OCI-LY7 (cell line): ENCODE results near the gene HSD11B1. TPM values are rescaled to one million over a fixed set of nuclear protein-coding genes. Genes with fewer than 3 reads are reported as not detected.

Experiments used
- BruUV-seq: library from RNA; stranded (reverse); fragments of 400-500 nt; replicated peaks from 2 replicates; lab custom pipeline; 2021; lab: Mats Ljungman, UMichigan
- CTCF ChIA-PET: fragments of 300-600 bp; sonication (Branson Sonifier 250); formaldehyde crosslinking; loops from one replicate; lab custom pipeline; 2022; ENCODE audit warnings: antibody characterized with exemption; ENCODE audit not compliant: unreplicated experiment; lab: Charles Lee
- POLR2A ChIA-PET: fragments of 300-600 bp; sonication (Branson Sonifier 250); formaldehyde crosslinking; loops from one replicate; lab custom pipeline; 2022; ENCODE audit warnings: antibody characterized with exemption; lab: Charles Lee
- DNase-seq: peaks from one replicate; pipeline ENCODE4 v3.0.0-alpha.2; 2015; ENCODE audit warnings: low spot score
- H2AFZ ChIP-seq: fragments of 200-600 bp; sonication (generic), shearing (Covaris generic); 2 replicates; pipeline ENCODE4 v1.6.1; 2014; ENCODE audit warnings: mild to moderate bottlenecking, antibody characterized with exemption, low read length, moderate library complexity
- H3K27ac ChIP-seq: fragments of 200-600 bp; sonication (generic); 2 replicates; pipeline ENCODE4 v1.5.1; 2014; ENCODE audit warnings: mixed run types, low read depth, mild to moderate bottlenecking, moderate library complexity, low read length, inconsistent platforms; ENCODE audit not compliant: poor library complexity, severe bottlenecking
- H3K36me3 ChIP-seq: fragments of 200-600 bp; sonication (generic); 2 replicates; pipeline ENCODE4 v1.6.1; 2014; ENCODE audit warnings: mild to moderate bottlenecking, antibody characterized with exemption, low read length, moderate library complexity, mixed read lengths; ENCODE audit not compliant: insufficient read depth
- H3K4me1 ChIP-seq: fragments of 200-600 bp; sonication (generic); 2 replicates; pipeline ENCODE4 v1.5.1; 2014; ENCODE audit warnings: mild to moderate bottlenecking, low read length; ENCODE audit not compliant: insufficient read depth, poor library complexity, severe bottlenecking
- H3K4me2 ChIP-seq: fragments of 200-600 bp; sonication (generic); 2 replicates; pipeline ENCODE4 v1.6.1; 2014; ENCODE audit warnings: mild to moderate bottlenecking, low read length
- H3K4me3 ChIP-seq: fragments of 200-600 bp; sonication (generic); 2 replicates; pipeline ENCODE4 v1.5.1; 2014; ENCODE audit warnings: mild to moderate bottlenecking, low read depth, low read length; ENCODE audit not compliant: poor library complexity, severe bottlenecking
- H3K79me2 ChIP-seq: fragments of 200-600 bp; sonication (generic); 2 replicates; pipeline ENCODE4 v1.6.1; 2016; ENCODE audit warnings: low read depth, mild to moderate bottlenecking, low read length, moderate library complexity, mixed read lengths; ENCODE audit not compliant: insufficient read depth
- H3K9me2 ChIP-seq: fragments of 200-600 bp; sonication (generic); 2 replicates; pipeline ENCODE4 v1.6.1; 2016; ENCODE audit warnings: mild to moderate bottlenecking, low read length, mixed read lengths; ENCODE audit not compliant: insufficient read depth
- H3K9me3 ChIP-seq: fragments of 200-600 bp; sonication (generic); 2 replicates; pipeline ENCODE4 v1.6.1; 2014; ENCODE audit warnings: mild to moderate bottlenecking, mixed run types, low read length, mixed read lengths
- H4K20me1 ChIP-seq: fragments of 200-600 bp; sonication (generic); 2 replicates; pipeline ENCODE4 v1.6.1; 2014; ENCODE audit warnings: mild to moderate bottlenecking, antibody characterized with exemption, low read length, moderate library complexity, mixed read lengths; ENCODE audit not compliant: insufficient read depth
- CTCF ChIP-seq: fragments of 200-600 bp; sonication (generic); conservative IDR thresholded peaks from 2 replicates; pipeline ENCODE4 v1.5.1; 2014; ENCODE audit warnings: mild to moderate bottlenecking, antibody characterized with exemption, low read length, moderate library complexity, mixed read lengths
- EZH2phosphoT487 ChIP-seq: fragments of 200-600 bp; sonication (generic); IDR thresholded peaks from 2 replicates; pipeline ENCODE4 v1.6.1; 2018; ENCODE audit warnings: low read depth, borderline replicate concordance, mild to moderate bottlenecking, mixed run types, antibody characterized with exemption, low read length, moderate library complexity, mixed read lengths
- intact Hi-C: fragments of 100-400 bp; cut with micrococcal nuclease; formaldehyde crosslinking; loops from one replicate; pipeline ENCODE4 v1.10.0; 2022; ENCODE audit not compliant: unreplicated experiment
- total RNA-seq, 2 experiments: library from RNA; depleted of rRNA in 1 of 2; stranded (reverse); fragments of >200 nt in 1 of 2; shearing (Covaris generic) in 1 of 2; gene quantifications; 2 replicates each; pipeline ENCODE4 v1.2.3, GENCODE V29; 2014 to 2022

The HSD11B1 gene
- total RNA-seq, 2 experiments from 2014 or later, result not detected

GRCh38 chr1:209752890-209753289 lies 48.2 kb downstream of the HSD11B1 start:
- Histone ChIP-seq H2AFZ (no peak overlapping the region), H3K4me2 (no peak overlapping the region), H3K79me2 (peaks cover 9% of the 10 kb centered on the region; the same call in 1 of the 2 replicates), H3K36me3 (no peaks in the 10 kb centered on the region), H3K9me2 (no peaks in the 10 kb centered on the region), H3K9me3 (no peaks in the 10 kb centered on the region), H3K27ac (no peak overlapping the region), H3K4me3 (no peak overlapping the region), H4K20me1 (no peaks in the 10 kb centered on the region), H3K4me1 (peaks cover 36% of the 10 kb centered on the region)
- no TSS peak for BruUV-seq
- no peak for TF ChIP-seq EZH2phosphoT487
- TF ChIP-seq CTCF, result no peak
- intact Hi-C loops, result loop anchor here (10.0 kb wide), 1 partner anchor 582 kb away; no protein-coding TSS in a partner anchor
- ChIA-PET CTCF (no interaction called here), POLR2A (interaction anchor here (1.4 kb wide), 1 partner anchor 15 kb away, joined by 6 read pairs; no protein-coding TSS in a partner anchor)
- no peak for DNase-seq

- H3K4me2 ChIP-seq, result peak overlapping the region; percentile 75
- H3K9me3 ChIP-seq, result no peaks in the 10 kb centered on the region
- H3K36me3 ChIP-seq, result peaks cover 15% of the 10 kb centered on the region
- no peaks in the 10 kb centered on the region for H3K9me2 ChIP-seq
- peaks cover 9% of the 10 kb centered on the region; the same call in 1 of the 2 replicates for H3K79me2 ChIP-seq
- intact Hi-C loops, result loop anchor here (10.0 kb wide), 1 partner anchor 580 kb away; no protein-coding TSS in a partner anchor
- CTCF ChIA-PET, result interaction anchor here (1.4 kb wide), 1 partner anchor 12 kb away, joined by 3 read pairs; no protein-coding TSS in a partner anchor
- POLR2A ChIA-PET, result interaction anchor here (0.6 to 6.1 kb wide), 12 partner anchors 9 to 1973 kb away, joined by 3 to 50 read pairs (median 4); partner anchors contain the start of gene C1orf74
- H3K4me1 ChIP-seq, result peaks cover 37% of the 10 kb centered on the region
- peak overlapping the region; percentile 74 for H3K27ac ChIP-seq
- H4K20me1 ChIP-seq, result no peaks in the 10 kb centered on the region
- TF ChIP-seq CTCF, result no peak
- TF ChIP-seq EZH2phosphoT487, result no peak
- peak overlapping the region; percentile 69 for H3K4me3 ChIP-seq
- BruUV-seq, result no TSS peak
- H2AFZ ChIP-seq, result peak overlapping the region; percentile 96
- no peak for DNase-seq
These were observed 50.6 kb downstream of the HSD11B1 start for GRCh38 chr1:209755256-209755655.
